ENCODE results near the gene GRID1.

DNA sequence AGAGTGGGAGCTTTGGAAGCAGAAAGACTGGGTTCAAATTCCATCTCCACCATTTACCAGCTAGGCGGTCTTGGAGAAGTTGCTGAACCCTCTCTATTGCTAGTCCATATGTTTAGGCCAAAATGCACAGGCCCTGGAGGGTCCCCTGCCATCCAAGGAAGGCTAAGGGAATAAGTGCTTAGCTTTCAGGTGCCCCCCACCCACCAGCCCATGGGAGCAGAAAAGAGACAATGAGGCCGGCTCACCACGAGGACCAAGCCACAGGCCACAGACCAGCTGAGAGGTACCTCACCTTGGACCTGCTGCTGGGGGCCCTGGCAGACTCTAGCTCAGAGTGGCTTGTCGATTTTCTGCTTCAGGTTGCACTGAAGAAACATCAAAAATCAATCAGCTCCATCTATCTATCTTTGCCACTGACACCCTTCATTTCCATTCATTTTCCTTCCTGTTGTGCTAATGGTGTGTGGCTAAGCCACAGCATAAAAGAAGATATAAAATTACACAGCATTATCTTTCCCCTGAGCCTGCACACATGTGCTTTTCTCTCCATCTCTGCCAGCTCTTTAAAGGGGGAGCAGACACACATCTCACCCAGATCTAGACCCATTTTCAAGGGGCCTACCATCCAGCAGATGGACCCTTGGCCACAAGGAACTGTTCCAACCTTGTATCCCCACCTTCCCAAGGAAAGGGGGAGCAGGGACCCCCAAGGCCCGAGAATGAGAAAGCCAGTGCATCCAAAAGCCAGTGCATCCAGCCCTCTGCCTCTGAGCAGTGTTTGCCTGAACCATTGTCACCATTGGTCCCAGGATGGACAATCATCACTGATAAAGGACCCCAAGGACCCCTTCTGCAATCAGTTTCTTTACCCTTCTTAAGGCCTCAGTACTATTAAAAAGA lies 65.4 kb downstream of the GRID1 start:
- TF ChIP-seq FOSL2 (IDR thresholded peaks at IDR 0.05; ENCODE audit: borderline replicate concordance, low read depth) (no peak), RAD21 (IDR thresholded peaks at IDR 0.05; ENCODE audit: low read length) (no peak), EP300 (IDR thresholded peaks at IDR 0.05; ENCODE audit: borderline replicate concordance in 1 of 2, low read depth in 1 of 2, low read length in 1 of 2) (no peak), POLR2AphosphoS5 (IDR thresholded peaks at IDR 0.05; ENCODE audit: low read depth, low read length) (no peak), JUND (IDR thresholded peaks at IDR 0.05) (no peak), NFIC (IDR thresholded peaks at IDR 0.05; ENCODE audit: borderline replicate concordance) (no peak), FOXM1 (IDR thresholded peaks at IDR 0.05; ENCODE audit: low read depth) (no peak), RCOR1 (IDR thresholded peaks at IDR 0.05; ENCODE audit: low read length) (no peak)
- TF ChIP-seq, protein P1, sequence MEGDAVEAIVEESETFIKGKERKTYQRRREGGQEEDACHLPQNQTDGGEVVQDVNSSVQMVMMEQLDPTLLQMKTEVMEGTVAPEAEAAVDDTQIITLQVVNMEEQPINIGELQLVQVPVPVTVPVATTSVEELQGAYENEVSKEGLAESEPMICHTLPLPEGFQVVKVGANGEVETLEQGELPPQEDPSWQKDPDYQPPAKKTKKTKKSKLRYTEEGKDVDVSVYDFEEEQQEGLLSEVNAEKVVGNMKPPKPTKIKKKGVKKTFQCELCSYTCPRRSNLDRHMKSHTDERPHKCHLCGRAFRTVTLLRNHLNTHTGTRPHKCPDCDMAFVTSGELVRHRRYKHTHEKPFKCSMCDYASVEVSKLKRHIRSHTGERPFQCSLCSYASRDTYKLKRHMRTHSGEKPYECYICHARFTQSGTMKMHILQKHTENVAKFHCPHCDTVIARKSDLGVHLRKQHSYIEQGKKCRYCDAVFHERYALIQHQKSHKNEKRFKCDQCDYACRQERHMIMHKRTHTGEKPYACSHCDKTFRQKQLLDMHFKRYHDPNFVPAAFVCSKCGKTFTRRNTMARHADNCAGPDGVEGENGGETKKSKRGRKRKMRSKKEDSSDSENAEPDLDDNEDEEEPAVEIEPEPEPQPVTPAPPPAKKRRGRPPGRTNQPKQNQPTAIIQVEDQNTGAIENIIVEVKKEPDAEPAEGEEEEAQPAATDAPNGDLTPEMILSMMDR (IDR thresholded peaks at IDR 0.05), result no peak
- TF ChIP-seq, protein P2, sequence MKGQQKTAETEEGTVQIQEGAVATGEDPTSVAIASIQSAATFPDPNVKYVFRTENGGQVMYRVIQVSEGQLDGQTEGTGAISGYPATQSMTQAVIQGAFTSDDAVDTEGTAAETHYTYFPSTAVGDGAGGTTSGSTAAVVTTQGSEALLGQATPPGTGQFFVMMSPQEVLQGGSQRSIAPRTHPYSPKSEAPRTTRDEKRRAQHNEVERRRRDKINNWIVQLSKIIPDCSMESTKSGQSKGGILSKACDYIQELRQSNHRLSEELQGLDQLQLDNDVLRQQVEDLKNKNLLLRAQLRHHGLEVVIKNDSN (IDR thresholded peaks at IDR 0.05; ENCODE audit: borderline replicate concordance, low read depth), result no peak
- TF ChIP-seq, protein P3, sequence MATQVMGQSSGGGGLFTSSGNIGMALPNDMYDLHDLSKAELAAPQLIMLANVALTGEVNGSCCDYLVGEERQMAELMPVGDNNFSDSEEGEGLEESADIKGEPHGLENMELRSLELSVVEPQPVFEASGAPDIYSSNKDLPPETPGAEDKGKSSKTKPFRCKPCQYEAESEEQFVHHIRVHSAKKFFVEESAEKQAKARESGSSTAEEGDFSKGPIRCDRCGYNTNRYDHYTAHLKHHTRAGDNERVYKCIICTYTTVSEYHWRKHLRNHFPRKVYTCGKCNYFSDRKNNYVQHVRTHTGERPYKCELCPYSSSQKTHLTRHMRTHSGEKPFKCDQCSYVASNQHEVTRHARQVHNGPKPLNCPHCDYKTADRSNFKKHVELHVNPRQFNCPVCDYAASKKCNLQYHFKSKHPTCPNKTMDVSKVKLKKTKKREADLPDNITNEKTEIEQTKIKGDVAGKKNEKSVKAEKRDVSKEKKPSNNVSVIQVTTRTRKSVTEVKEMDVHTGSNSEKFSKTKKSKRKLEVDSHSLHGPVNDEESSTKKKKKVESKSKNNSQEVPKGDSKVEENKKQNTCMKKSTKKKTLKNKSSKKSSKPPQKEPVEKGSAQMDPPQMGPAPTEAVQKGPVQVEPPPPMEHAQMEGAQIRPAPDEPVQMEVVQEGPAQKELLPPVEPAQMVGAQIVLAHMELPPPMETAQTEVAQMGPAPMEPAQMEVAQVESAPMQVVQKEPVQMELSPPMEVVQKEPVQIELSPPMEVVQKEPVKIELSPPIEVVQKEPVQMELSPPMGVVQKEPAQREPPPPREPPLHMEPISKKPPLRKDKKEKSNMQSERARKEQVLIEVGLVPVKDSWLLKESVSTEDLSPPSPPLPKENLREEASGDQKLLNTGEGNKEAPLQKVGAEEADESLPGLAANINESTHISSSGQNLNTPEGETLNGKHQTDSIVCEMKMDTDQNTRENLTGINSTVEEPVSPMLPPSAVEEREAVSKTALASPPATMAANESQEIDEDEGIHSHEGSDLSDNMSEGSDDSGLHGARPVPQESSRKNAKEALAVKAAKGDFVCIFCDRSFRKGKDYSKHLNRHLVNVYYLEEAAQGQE (IDR thresholded peaks at IDR 0.05; ENCODE audit: low read depth, low read length), result no peak
- TF ChIP-seq, protein P4, sequence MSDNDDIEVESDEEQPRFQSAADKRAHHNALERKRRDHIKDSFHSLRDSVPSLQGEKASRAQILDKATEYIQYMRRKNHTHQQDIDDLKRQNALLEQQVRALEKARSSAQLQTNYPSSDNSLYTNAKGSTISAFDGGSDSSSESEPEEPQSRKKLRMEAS (IDR thresholded peaks at IDR 0.05; ENCODE audit: low read depth), result no peak
